GM12865 (cell line): ENCODE results near the gene PRKCE.

Source experiments
- DNase-seq: peaks from one replicate; pipeline ENCODE4 v3.0.0; 2010; ENCODE audit warnings: low read depth
- H3K4me3 ChIP-seq: 2 replicates; pipeline ENCODE4 v1.5.1; 2011; ENCODE audit warnings: mild to moderate bottlenecking, low read depth, low read length, control low read depth
- TF ChIP-seq, protein P1 (sequence below): IDR thresholded peaks from 2 replicates; pipeline ENCODE4 v1.5.1; 2011; ENCODE audit warnings: low read length, control low read depth, low read depth, inconsistent platforms; ENCODE audit not compliant: insufficient read depth; ENCODE audit errors: missing control alignments

PRKCE gene

DNA sequence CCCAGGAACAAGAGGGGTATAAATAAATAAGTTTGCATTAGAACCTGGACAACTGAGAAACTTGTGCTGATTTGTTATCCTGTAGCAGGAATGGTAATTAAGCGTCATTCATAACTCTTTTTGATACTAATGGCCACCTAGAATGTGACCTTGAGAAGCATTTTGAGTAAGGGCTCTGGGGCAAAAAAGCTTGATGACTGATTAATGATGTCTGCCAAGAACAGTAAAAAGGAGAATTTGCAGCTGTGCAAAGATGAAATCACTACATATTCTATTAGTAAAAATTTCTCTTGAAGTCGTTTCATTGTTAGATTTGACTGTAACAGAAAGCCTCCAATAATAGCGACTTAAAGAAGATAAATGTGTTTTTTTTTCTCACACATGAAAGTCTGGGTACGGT is 157.7 kb downstream of the PRKCE start:
- no peak for DNase-seq
- H3K4me3 ChIP-seq, result no peak overlapping the region
- TF ChIP-seq, protein P1, sequence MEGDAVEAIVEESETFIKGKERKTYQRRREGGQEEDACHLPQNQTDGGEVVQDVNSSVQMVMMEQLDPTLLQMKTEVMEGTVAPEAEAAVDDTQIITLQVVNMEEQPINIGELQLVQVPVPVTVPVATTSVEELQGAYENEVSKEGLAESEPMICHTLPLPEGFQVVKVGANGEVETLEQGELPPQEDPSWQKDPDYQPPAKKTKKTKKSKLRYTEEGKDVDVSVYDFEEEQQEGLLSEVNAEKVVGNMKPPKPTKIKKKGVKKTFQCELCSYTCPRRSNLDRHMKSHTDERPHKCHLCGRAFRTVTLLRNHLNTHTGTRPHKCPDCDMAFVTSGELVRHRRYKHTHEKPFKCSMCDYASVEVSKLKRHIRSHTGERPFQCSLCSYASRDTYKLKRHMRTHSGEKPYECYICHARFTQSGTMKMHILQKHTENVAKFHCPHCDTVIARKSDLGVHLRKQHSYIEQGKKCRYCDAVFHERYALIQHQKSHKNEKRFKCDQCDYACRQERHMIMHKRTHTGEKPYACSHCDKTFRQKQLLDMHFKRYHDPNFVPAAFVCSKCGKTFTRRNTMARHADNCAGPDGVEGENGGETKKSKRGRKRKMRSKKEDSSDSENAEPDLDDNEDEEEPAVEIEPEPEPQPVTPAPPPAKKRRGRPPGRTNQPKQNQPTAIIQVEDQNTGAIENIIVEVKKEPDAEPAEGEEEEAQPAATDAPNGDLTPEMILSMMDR, result no peak

DNA sequence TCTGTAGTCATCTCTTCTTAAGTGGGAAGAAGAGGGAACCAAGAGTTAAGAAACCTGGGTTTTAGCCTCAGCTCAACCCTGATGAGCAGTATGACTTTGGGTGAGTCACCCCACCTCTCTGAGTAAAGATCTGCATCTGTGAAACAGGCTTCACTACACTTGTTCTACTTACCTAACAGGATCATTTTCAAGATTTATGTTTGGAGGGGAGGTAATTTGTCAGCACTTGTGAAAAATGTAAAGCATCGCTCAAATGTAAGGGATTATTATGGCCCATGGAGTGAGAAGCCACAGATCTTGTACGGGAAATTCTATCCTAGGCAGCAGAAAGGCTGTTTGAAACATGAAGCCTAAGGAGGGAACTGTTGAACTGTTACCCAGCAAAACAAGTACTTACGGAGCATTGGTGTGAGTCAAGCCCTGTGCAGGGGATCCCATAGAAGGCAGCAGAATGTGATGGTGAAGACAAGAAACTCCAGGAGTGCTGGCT is 160.6 kb downstream of the PRKCE start:
- TF ChIP-seq, protein P1, result no peak
- no peak overlapping the region for H3K4me3 ChIP-seq
- no peak for DNase-seq

DNA sequence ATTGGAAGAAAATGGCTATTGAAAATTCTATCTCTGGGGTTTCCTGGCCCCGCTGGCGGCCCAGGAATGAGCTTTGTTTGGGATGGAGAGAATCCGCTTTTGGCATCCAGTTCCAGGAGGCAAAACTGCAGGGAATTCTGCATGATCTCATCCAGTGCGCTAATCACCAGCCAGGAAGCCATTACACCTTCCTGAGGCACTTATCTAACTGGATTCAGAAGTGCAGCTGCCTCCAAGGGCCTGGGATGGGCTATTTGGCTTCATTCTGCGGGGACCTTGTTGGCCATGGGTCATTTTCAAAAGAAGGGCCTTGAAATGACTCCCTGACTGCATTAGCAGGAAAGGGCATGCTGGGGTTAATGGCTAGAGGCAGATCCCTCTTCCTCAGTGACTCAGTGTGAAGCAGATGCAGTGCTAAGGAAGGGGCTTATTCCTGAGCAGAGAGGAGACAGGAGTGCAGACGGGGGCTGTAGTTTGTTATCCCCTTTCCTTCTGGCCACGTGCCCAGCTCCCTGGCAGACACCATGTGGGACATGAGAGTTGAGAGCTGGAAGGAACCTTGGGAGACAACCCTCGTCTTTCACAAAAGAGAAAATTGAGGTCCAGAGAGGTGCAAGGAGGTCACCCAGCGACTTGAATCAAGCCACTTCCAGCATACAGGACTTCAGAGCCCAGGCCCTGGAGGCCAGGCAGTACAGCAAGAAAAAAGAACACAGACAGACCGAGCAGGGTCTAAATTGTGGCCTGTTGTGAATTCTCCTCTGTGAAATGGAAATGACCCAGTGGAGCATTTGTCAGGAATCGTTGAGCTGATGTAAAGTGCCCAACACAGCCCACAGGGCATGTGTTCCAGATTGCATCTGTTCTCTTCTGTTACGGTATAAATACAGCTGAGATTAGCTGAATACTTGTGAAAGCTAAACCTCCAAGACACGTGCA is 161.8 kb downstream of the PRKCE start:
- no peak overlapping the region for H3K4me3 ChIP-seq
- no peak for DNase-seq
- TF ChIP-seq, protein P1, result no peak

DNA sequence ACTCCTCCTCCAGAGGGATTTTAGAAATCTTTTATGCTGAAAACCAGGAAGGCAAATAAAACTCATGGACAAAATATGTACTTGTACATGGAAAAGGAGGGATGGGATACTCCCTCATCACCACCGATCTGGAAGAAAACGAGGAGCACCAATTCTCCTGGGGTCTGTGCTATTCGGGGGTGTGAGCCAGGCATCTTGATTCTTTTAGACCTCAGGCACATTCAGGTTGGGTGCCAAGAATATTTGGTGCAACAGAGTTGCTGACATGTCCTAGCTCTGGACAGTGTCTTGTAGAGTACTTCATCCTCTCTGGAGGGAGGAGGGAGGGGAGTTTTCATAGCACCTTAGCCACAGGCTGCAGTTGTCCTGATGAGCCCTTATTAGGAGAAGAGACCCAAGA is 163.0 kb downstream of the PRKCE start:
- no peak overlapping the region for H3K4me3 ChIP-seq
- TF ChIP-seq, protein P1, result no peak
- no peak for DNase-seq

DNA sequence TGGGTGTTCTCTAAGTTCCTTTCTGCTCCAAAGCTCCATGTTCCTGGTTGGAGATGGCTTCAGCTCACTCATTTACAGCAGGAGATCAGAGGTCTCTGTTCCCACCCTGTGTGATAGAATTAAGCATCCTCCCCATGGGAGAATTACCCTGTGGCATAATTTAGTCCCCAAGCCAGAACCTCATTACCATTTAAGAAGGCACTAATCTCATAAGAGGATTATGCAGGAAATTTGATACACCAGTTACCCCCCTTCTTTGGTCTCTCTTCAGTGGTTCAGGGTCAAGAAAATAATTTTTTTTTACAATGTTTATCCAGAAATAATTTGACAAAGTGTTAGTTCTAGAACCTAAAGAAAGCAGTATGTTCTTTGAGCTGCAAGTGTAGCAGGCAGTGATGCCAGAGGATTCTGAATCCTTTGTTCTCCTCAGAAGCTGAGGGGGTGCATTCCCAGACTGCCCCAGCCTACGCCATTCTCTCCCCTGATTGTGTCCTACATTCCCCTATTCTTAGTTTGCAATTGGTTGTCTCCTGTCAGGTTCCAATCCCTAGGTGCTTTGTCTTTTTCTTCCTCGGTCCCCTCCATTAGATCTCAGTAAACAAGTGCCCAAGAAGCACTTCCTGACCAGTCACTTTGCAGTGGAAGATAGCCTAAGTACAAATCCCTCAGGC is 163.6 kb downstream of the PRKCE start:
- DNase-seq, result no peak
- no peak overlapping the region for H3K4me3 ChIP-seq
- TF ChIP-seq, protein P1, result no peak

DNA sequence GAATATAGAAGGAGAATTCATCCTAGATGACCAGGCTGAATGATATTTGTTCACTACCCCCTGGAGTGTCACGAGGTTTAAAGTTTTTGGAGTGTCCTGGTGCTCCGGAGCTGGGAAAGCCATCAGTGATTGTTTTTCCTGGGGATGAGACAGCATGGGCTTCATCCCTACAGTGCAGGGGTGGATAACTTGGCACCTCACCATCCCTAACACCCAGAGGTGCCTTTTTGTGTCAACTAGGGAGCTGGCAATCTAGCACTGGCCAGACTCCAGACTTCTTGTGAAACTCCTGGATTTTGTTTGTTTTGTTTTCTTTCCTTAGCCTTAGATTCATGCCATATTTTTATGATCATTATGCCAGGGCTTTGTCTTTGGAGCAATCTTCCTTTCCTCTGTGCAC is 164.8 kb downstream of the PRKCE start:
- TF ChIP-seq, protein P1, result no peak
- no peak for DNase-seq
- no peak overlapping the region for H3K4me3 ChIP-seq
